H1 (cell line): Measurements from ENCODE around the gene MMP26. TPM values are rescaled to one million over a fixed set of nuclear protein-coding genes. Genes with fewer than 3 reads are reported as not detected.

ENCODE experiments used
- CTCF ChIA-PET: fragments of 300-600 bp; sonication (Branson Sonifier 250); formaldehyde crosslinking; loops from one replicate; lab custom pipeline; 2021; ENCODE audit not compliant: partially characterized antibody; lab: Charles Lee
- POLR2A ChIA-PET: fragments of 300-600 bp; sonication (Branson Sonifier 250); formaldehyde crosslinking; loops from one replicate; lab custom pipeline; 2021; ENCODE audit warnings: inconsistent platforms; ENCODE audit not compliant: partially characterized antibody; lab: Charles Lee
- DNase-seq, 2 experiments: peaks; one replicate each; pipeline versions ENCODE4 v3.0.0 to v3.0.0-alpha.2; 2010 to 2022; ENCODE audit warnings: low spot score in 2 of 2, low read depth in 1 of 2, mixed read lengths in 1 of 2
- FAIRE-seq: peaks from 2 replicates; lab custom pipeline; 2011; peaks lifted over from hg19 to GRCh38; lab: Jason Lieb, UNC
- H2AFZ ChIP-seq: 2 replicates; pipeline ENCODE4 v1.8.1; 2012; ENCODE audit warnings: low read length, inconsistent platforms
- H2AK5ac ChIP-seq: 2 replicates; pipeline ENCODE4 v1.6.1; 2013; ENCODE audit warnings: low read depth, low read length
- H2BK120ac ChIP-seq: replicated peaks from 2 replicates; pipeline ENCODE3; 2013; ENCODE audit warnings: low read depth, low read length, inconsistent platforms
- H2BK12ac ChIP-seq: 2 replicates; pipeline ENCODE4 v1.6.1; 2013; ENCODE audit warnings: low read depth, low read length
- H2BK15ac ChIP-seq: 2 replicates; pipeline ENCODE4 v1.6.1; 2013; ENCODE audit warnings: low read length
- H2BK20ac ChIP-seq: 2 replicates; pipeline ENCODE4 v1.6.1; 2013; ENCODE audit warnings: low read length
- H2BK5ac ChIP-seq: 2 replicates; pipeline ENCODE4 v1.6.1; 2013; ENCODE audit warnings: low read depth, low read length
- H3K14ac ChIP-seq: 2 replicates; pipeline ENCODE4 v1.6.1; 2013; ENCODE audit warnings: inconsistent platforms; ENCODE audit not compliant: insufficient read length
- H3K18ac ChIP-seq: 2 replicates; pipeline ENCODE4 v1.6.1; 2013; ENCODE audit warnings: low read length; ENCODE audit errors: extremely low read depth
- H3K23ac ChIP-seq: 2 replicates; pipeline ENCODE4 v1.6.1; 2013; ENCODE audit warnings: inconsistent platforms; ENCODE audit not compliant: insufficient read length
- H3K23me2 ChIP-seq: 2 replicates; pipeline ENCODE4 v1.6.1; 2013; ENCODE audit warnings: low read depth, low read length
- H3K27ac ChIP-seq: 2 replicates; pipeline ENCODE4 v1.6.1; 2011; ENCODE audit warnings: low read depth, low read length, inconsistent platforms
- H3K27me3 ChIP-seq, 4 experiments: replicated peaks in 1 of 4; 1 replicate in 1 of 4; 2 replicates in 3 of 4; pipeline versions ENCODE4 v1.6.1 to v1.8.1; 2011 to 2013; ENCODE audit warnings: low read length in 3 of 4, mild to moderate bottlenecking in 3 of 4, inconsistent platforms in 2 of 4, mixed read lengths in 2 of 4, moderate library complexity in 1 of 4; ENCODE audit not compliant: control insufficient read depth in 3 of 4, insufficient read depth in 3 of 4; ENCODE audit errors: extremely low read depth in 1 of 4
- H3K36me3 ChIP-seq, 4 experiments: 2 replicates each; pipeline versions ENCODE4 v1.6.1 to v1.8.1; 2011 to 2013; ENCODE audit warnings: mild to moderate bottlenecking in 4 of 4, low read length in 3 of 4, moderate library complexity in 2 of 4, control low read depth in 1 of 4, inconsistent platforms in 1 of 4; ENCODE audit not compliant: insufficient read depth in 4 of 4, control insufficient read depth in 2 of 4
- H3K4ac ChIP-seq: replicated peaks from 2 replicates; pipeline ENCODE3; 2013; ENCODE audit warnings: low read length, low read depth, mixed read lengths, inconsistent platforms; ENCODE audit not compliant: insufficient read length
- H3K4me1 ChIP-seq, 4 experiments: replicated peaks in 1 of 4; 1 replicate in 1 of 4; 2 replicates in 3 of 4; pipeline versions ENCODE4 v1.6.1 to v1.8.1; 2011 to 2013; ENCODE audit warnings: low read length in 3 of 4, inconsistent platforms in 2 of 4, mixed read lengths in 1 of 4; ENCODE audit not compliant: insufficient read depth in 4 of 4, control insufficient read depth in 3 of 4
- H3K4me2 ChIP-seq, 2 experiments: 2 replicates each; pipeline versions ENCODE4 v1.6.1 to v1.8.1; 2011 to 2013; ENCODE audit warnings: low read depth in 2 of 2, low read length in 2 of 2, control low read depth in 1 of 2, inconsistent platforms in 1 of 2, mild to moderate bottlenecking in 1 of 2; ENCODE audit not compliant: insufficient read depth in 1 of 2
- H3K4me3 ChIP-seq, 4 experiments: fragments of 200-600, 300-600 bp in 1 of 4; sonication (generic), shearing (Covaris generic), sonication (Bioruptor Twin) in 1 of 4; 2 replicates each; pipeline versions ENCODE4 v1.5.1 to v1.8.1; 2011 to 2016; ENCODE audit warnings: low read length in 4 of 4, low read depth in 3 of 4, control low read depth in 2 of 4, inconsistent platforms in 2 of 4, mild to moderate bottlenecking in 2 of 4, mixed read lengths in 1 of 4, moderate library complexity in 1 of 4; ENCODE audit not compliant: insufficient read depth in 2 of 4; ENCODE audit errors: extremely low read depth in 1 of 4
- H3K56ac ChIP-seq: replicated peaks from 2 replicates; pipeline ENCODE3; 2013; ENCODE audit warnings: low read depth, mild to moderate bottlenecking, mixed read lengths, low read length, inconsistent platforms; ENCODE audit not compliant: insufficient read length
- H3K79me1 ChIP-seq: 2 replicates; pipeline ENCODE4 v1.6.1; 2013; ENCODE audit warnings: low read depth, low read length, control low read depth
- H3K79me2 ChIP-seq, 2 experiments: 2 replicates each; pipeline versions ENCODE4 v1.6.1 to v1.8.1; 2012 to 2013; ENCODE audit warnings: low read length in 2 of 2, mild to moderate bottlenecking in 2 of 2, inconsistent platforms in 1 of 2; ENCODE audit not compliant: insufficient read depth in 2 of 2, control insufficient read depth in 1 of 2
- H3K9ac ChIP-seq, 4 experiments: replicated peaks in 1 of 4; 1 replicate in 1 of 4; 2 replicates in 3 of 4; pipeline versions ENCODE4 v1.6.1 to v1.8.1; 2011 to 2013; ENCODE audit warnings: low read depth in 3 of 4, low read length in 3 of 4, control low read depth in 2 of 4, mild to moderate bottlenecking in 2 of 4, moderate library complexity in 2 of 4, inconsistent platforms in 1 of 4; ENCODE audit errors: extremely low read depth in 1 of 4
- H3K9me3 ChIP-seq, 2 experiments: 2 replicates each; pipeline versions ENCODE4 v1.6.1 to v1.8.1; 2012 to 2013; ENCODE audit warnings: mild to moderate bottlenecking in 2 of 2, moderate library complexity in 2 of 2, control low read depth in 1 of 2, inconsistent platforms in 1 of 2, low read depth in 1 of 2, low read length in 1 of 2, mixed read lengths in 1 of 2; ENCODE audit not compliant: insufficient read depth in 2 of 2
- H4K20me1 ChIP-seq, 2 experiments: replicated peaks in 1 of 2; 2 replicates each; pipeline versions ENCODE3 to v1.8.1; 2011 to 2013; ENCODE audit warnings: inconsistent platforms in 2 of 2, low read length in 2 of 2, mild to moderate bottlenecking in 1 of 2; ENCODE audit not compliant: insufficient read depth in 2 of 2, control insufficient read depth in 1 of 2
- H4K5ac ChIP-seq: 2 replicates; pipeline ENCODE4 v1.6.1; 2013; ENCODE audit warnings: low read length, low read depth, mixed read lengths, inconsistent platforms; ENCODE audit not compliant: insufficient read length
- H4K8ac ChIP-seq: 2 replicates; pipeline ENCODE4 v1.8.0; 2013; ENCODE audit warnings: mild to moderate bottlenecking, moderate library complexity, low read length, inconsistent platforms; ENCODE audit not compliant: insufficient read depth; ENCODE audit errors: extremely low read depth
- H4K91ac ChIP-seq: replicated peaks from 2 replicates; pipeline ENCODE3; 2013; ENCODE audit warnings: low read length, mixed read lengths, inconsistent platforms; ENCODE audit not compliant: insufficient read length
- ATF3 ChIP-seq: IDR thresholded peaks from 2 replicates; pipeline ENCODE4 v1.6.1; 2011; ENCODE audit warnings: low read depth, mild to moderate bottlenecking, low read length; ENCODE audit not compliant: insufficient read depth
- CBX5 ChIP-seq: fragments of 300-800, 300-1000 bp; sonication (generic); IDR thresholded peaks from 2 replicates; pipeline ENCODE4 v1.7.1; 2016; ENCODE audit warnings: antibody characterized with exemption, low read length, low read depth
- CREB1 ChIP-seq: IDR thresholded peaks from 2 replicates; pipeline ENCODE4 v1.6.1; 2012; ENCODE audit warnings: inconsistent platforms
- CTBP2 ChIP-seq: IDR thresholded peaks from 2 replicates; pipeline ENCODE4 v1.7.0; 2011; ENCODE audit warnings: borderline replicate concordance, mild to moderate bottlenecking, moderate library complexity, mixed read lengths, low read length; ENCODE audit not compliant: insufficient read depth, insufficient read length
- HDAC2 ChIP-seq, 2 experiments: fragments of 300-600 bp in 1 of 2; sonication (generic) in 1 of 2; IDR thresholded peaks; 2 replicates each; pipeline ENCODE4 v1.6.1; 2011 to 2012; ENCODE audit warnings: low read depth in 2 of 2, low read length in 2 of 2, mild to moderate bottlenecking in 2 of 2, moderate library complexity in 2 of 2, borderline replicate concordance in 1 of 2, inconsistent platforms in 1 of 2
- MAFK ChIP-seq: IDR thresholded peaks from 2 replicates; pipeline ENCODE4 v1.6.1; 2012; ENCODE audit warnings: low read depth, mild to moderate bottlenecking, improper control_type of control experiment, low read length
- POLR2AphosphoS5 ChIP-seq: IDR thresholded peaks from 2 replicates; pipeline ENCODE4 v1.6.1; 2011; ENCODE audit warnings: low read depth, low read length
- RAD21 ChIP-seq, 2 experiments: IDR thresholded peaks in 1 of 2; conservative IDR thresholded peaks in 1 of 2; 2 replicates each; pipeline ENCODE4 v1.6.1; 2011; ENCODE audit warnings: low read depth in 2 of 2, low read length in 2 of 2, improper control_type of control experiment in 1 of 2, inconsistent platforms in 1 of 2, mild to moderate bottlenecking in 1 of 2, moderate library complexity in 1 of 2
- SIRT6 ChIP-seq: IDR thresholded peaks from one replicate; pipeline ENCODE4 v1.7.1; 2012; ENCODE audit warnings: low read length, inconsistent platforms
- SP2 ChIP-seq: IDR thresholded peaks from 2 replicates; pipeline ENCODE4 v1.6.1; 2012; ENCODE audit warnings: mild to moderate bottlenecking, low read length, inconsistent platforms
- YY1 ChIP-seq: IDR thresholded peaks from 2 replicates; pipeline ENCODE4 v1.6.1; 2011; ENCODE audit warnings: low read depth, mild to moderate bottlenecking, low read length
- WGBS, 2 experiments: shearing (Covaris generic) in 1 of 2; methylation state at CpG; one replicate each; pipeline versions ENCODE4 v1.1.6 to v1.1.7; 2013 to 2015; ENCODE audit warnings: low lambda C conversion rate in 2 of 2, mixed read lengths in 2 of 2, inconsistent platforms in 1 of 2, low coverage in 1 of 2, missing lambda C conversion rate in 1 of 2; ENCODE audit not compliant: insufficient replicate concordance in 2 of 2, insufficient coverage in 1 of 2, insufficient read length in 1 of 2; ENCODE audit errors: extremely low coverage in 1 of 2, missing lambda C conversion rate in 1 of 2; 5-methylcytosine and 5-hydroxymethylcytosine counted together
- polyA plus RNA-seq, 7 experiments: library from polyadenylated mRNA; depleted of rRNA in 3 of 7; stranded (reverse) in 5 of 7; unstranded in 2 of 7; fragments of >200 nt in 5 of 7; fragments of 200-250 nt in 2 of 7; gene quantifications; 1 replicate in 5 of 7; 2 replicates in 1 of 7; 4 replicates in 1 of 7; pipeline versions ENCODE4 v1.2.1 to v1.2.3, GENCODE V29; 2011 to 2013; ENCODE audit warnings: missing spikeins in 2 of 7, mixed read lengths in 2 of 7
- total RNA-seq: library from RNA; stranded (reverse); fragmentation: NEBNext Ultra II Directional; extraction: Animal tissue kit (Norgen Biotek cat#: 25700); gene quantifications from 2 replicates; pipeline ENCODE4 v1.2.1, GENCODE V29; 2021

Gene MMP26
- total and polyA plus RNA-seq, 2 of the 8 experiments (the other 6 are each of a cell fraction or from before 2014, with no cell fraction given): 0.06 TPM; not detected in 1

GRCh38 chr11:4662876-4663275 lies 41.7 kb upstream of the MMP26 start:
- Histone ChIP-seq H3K36me3 (no peaks in the 10 kb centered on the region), H2BK20ac (no peak overlapping the region), H2BK120ac (no peak overlapping the region), H3K23ac (no peak overlapping the region), H3K27ac (no peak overlapping the region), H2BK15ac (no peak overlapping the region), H3K79me1 (no peaks in the 10 kb centered on the region), H3K4me3 (no peak overlapping the region), H3K4me1 (no peaks in the 10 kb centered on the region; a peak in 1 of 7 replicates), H3K9me3 (no peaks in the 10 kb centered on the region), H2BK12ac (no peak overlapping the region), H3K56ac (no peak overlapping the region), H3K9ac (no peak overlapping the region), H2AFZ (no peak overlapping the region), H3K14ac (no peak overlapping the region), H4K91ac (no peak overlapping the region), H3K79me2 (no peaks in the 10 kb centered on the region), H3K23me2 (peaks cover 2% of the 10 kb centered on the region; the same call in 1 of the 2 replicates), H3K4me2 (no peak overlapping the region), H3K4ac (no peak overlapping the region), H3K27me3 (no peaks in the 10 kb centered on the region; a peak in 1 of 7 replicates), H3K18ac (no peak overlapping the region), H4K5ac (no peak overlapping the region), H2BK5ac (no peak overlapping the region), H4K8ac (no peak overlapping the region), H2AK5ac (no peak overlapping the region), H4K20me1 (no peaks in the 10 kb centered on the region)
- no peak for DNase-seq
- no peak for FAIRE-seq
- TF ChIP-seq MAFK: no peak
- no peak for TF ChIP-seq SP2
- no peak for TF ChIP-seq CREB1
- no peak for TF ChIP-seq CBX5
- TF ChIP-seq POLR2AphosphoS5: no peak
- no peak for TF ChIP-seq RAD21 (IDR thresholded peaks at IDR 0.05 in 1 of 2, conservative IDR thresholded peaks at IDR 0.05 in 1 of 2; ENCODE audit: low read depth in 2 of 2, low read length in 2 of 2)
- no peak for TF ChIP-seq YY1
- TF ChIP-seq CTBP2: no peak
- TF ChIP-seq SIRT6: no peak
- TF ChIP-seq ATF3: no peak
- no peak for TF ChIP-seq HDAC2 (IDR thresholded peaks at IDR 0.05; ENCODE audit: borderline replicate concordance in 1 of 2, low read depth in 2 of 2, low read length in 2 of 2)
- POLR2A ChIA-PET: no interaction called here
- WGBS, 2 experiments: 87% methylated on average over 6 of the region's 6 CpGs; no CpG with 5 or more reads in 1 of the 2 experiments
- CTCF ChIA-PET: interaction anchor here (0.6 kb wide), 1 partner anchor 103 kb away, joined by 3 read pairs; no protein-coding TSS in a partner anchor
